Body of pancreas (tissue), 4 donors: ENCODE results near the gene PKNOX2. TPM values are rescaled to one million over a fixed set of nuclear protein-coding genes. Genes with fewer than 3 reads are reported as not detected.
A peak's percentile ranks its signal among the peaks of the same experiment; 100 is the strongest.

ENCODE experiments used
- ATAC-seq: fragments of 150-250 bp; one replicate; pipeline ENCODE4 v1.9.1; 2016
- DNase-seq, 4 donors: peaks; one replicate each; pipeline ENCODE4 v3.0.0-alpha.2; 2019
- H3K27ac ChIP-seq, 4 donors: fragments of 200-600 bp; sonication (generic); 1 replicate in 3 of 4; 2 replicates in 1 of 4; pipeline versions ENCODE4 v1.5.1 to v1.6.1; 2016 to 2019; ENCODE audit warnings: mild to moderate bottlenecking in 1 of 4, mixed read lengths in 1 of 4, moderate library complexity in 1 of 4
- H3K27me3 ChIP-seq, 2 donors: fragments of 200-600 bp; sonication (generic); one replicate each; pipeline ENCODE4 v1.6.0; 2016; ENCODE audit warnings: mild to moderate bottlenecking in 1 of 2
- H3K36me3 ChIP-seq, 2 donors: fragments of 200-600 bp; sonication (generic); replicated peaks in 1 of 2; 2 replicates each; pipeline ENCODE4 v1.5.1; 2016; ENCODE audit warnings: low read depth in 2 of 2; ENCODE audit not compliant: insufficient read depth in 1 of 2
- H3K4me1 ChIP-seq: fragments of 200-600 bp; sonication (generic); one replicate; pipeline ENCODE4 v1.6.0; 2016
- H3K4me3 ChIP-seq, 2 donors: fragments of 200-600 bp; sonication (generic); 1 replicate in 1 of 2; 2 replicates in 1 of 2; pipeline ENCODE4 v1.5.1; 2016 to 2019
- H3K9me3 ChIP-seq, 3 donors: fragments of 200-600 bp; sonication (generic); 1 replicate in 2 of 3; 2 replicates in 1 of 3; pipeline ENCODE4 v1.5.1; 2016
- POLR2A ChIP-seq, 3 donors: fragments of 450-650 bp; IDR thresholded peaks; one replicate each; pipeline ENCODE4 v1.6.1; 2016; ENCODE audit warnings: antibody characterized with exemption in 3 of 3, mild to moderate bottlenecking in 2 of 3
- WGBS, 2 donors: methylation state at CpG; one replicate each; pipeline ENCODE4 v1.1.5; 2017; 5-methylcytosine and 5-hydroxymethylcytosine counted together
- intact Hi-C: fragments of 100-400 bp; cut with DNase I; formaldehyde crosslinking; loops from one replicate; pipeline ENCODE4 v1.15.1; 2023
- total RNA-seq, 2 donors: library from RNA; depleted of rRNA; stranded (reverse); fragments of >200 nt; gene quantifications; one replicate each; pipeline ENCODE4 v1.1.0, GENCODE V29; 2016
- TF ChIP-seq, protein P1 (sequence below), 7 experiments: fragments of 450-650 bp in 4 of 7; fragments of 200-600 bp in 3 of 7; sonication (generic) in 3 of 7; IDR thresholded peaks; one replicate each; pipeline ENCODE4 v1.5.1; 2016 to 2019; ENCODE audit warnings: antibody characterized with exemption in 7 of 7

Gene PKNOX2
- total RNA-seq, 2 donors from 2014 or later = 4.2 to 4.9 TPM

DNA sequence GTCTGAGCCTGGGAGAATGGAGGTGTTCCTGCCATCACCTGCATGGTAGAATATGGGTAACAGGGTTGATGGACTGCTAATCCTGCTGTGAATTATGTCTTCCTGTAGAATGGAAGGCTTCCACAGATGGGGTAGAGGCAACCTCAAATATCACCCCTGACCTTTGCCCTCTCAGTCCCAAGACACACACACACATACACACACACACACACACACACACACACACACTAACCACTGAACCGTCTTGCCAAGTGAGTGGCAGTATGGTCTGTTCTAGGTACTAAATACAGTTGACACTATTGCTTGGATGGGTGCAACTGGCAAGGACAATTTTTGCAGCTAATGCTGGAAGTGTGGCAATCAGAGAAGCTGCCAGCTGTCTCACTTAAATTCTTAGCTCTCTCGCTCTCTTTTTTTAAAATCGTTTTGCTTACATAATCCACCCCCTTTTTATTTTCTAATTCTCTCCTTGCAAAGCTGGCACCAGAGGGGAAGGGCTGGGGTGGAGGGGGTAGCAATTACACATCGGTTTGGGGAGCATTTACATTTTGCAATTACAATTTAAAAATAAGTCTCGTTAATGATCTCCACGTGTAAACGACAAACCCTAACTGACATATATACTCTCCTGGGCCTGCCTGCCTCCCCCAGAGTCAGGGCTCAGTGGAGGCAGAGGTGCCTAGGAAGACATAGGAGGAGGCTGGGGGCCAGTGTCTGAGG is 169.0 kb downstream of the PKNOX2 start:
- Histone ChIP-seq H3K4me1 (no peaks in the 10 kb centered on the region), H3K36me3 (no peaks in the 10 kb centered on the region), H3K4me3 (no peak overlapping the region), H3K27me3 (no peaks in the 10 kb centered on the region), H3K27ac (no peak overlapping the region), H3K9me3 (no peaks in the 10 kb centered on the region)
- DNase-seq = no peak
- intact Hi-C loops = no loop called here
- no peak for ATAC-seq
- WGBS, 2 donors = 74 to 75% methylated on average over 7 of the region's 7 CpGs
- no peak for TF ChIP-seq POLR2A (IDR thresholded peaks at IDR 0.05)
- TF ChIP-seq, protein P1, sequence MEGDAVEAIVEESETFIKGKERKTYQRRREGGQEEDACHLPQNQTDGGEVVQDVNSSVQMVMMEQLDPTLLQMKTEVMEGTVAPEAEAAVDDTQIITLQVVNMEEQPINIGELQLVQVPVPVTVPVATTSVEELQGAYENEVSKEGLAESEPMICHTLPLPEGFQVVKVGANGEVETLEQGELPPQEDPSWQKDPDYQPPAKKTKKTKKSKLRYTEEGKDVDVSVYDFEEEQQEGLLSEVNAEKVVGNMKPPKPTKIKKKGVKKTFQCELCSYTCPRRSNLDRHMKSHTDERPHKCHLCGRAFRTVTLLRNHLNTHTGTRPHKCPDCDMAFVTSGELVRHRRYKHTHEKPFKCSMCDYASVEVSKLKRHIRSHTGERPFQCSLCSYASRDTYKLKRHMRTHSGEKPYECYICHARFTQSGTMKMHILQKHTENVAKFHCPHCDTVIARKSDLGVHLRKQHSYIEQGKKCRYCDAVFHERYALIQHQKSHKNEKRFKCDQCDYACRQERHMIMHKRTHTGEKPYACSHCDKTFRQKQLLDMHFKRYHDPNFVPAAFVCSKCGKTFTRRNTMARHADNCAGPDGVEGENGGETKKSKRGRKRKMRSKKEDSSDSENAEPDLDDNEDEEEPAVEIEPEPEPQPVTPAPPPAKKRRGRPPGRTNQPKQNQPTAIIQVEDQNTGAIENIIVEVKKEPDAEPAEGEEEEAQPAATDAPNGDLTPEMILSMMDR (IDR thresholded peaks at IDR 0.05) = no peak

DNA sequence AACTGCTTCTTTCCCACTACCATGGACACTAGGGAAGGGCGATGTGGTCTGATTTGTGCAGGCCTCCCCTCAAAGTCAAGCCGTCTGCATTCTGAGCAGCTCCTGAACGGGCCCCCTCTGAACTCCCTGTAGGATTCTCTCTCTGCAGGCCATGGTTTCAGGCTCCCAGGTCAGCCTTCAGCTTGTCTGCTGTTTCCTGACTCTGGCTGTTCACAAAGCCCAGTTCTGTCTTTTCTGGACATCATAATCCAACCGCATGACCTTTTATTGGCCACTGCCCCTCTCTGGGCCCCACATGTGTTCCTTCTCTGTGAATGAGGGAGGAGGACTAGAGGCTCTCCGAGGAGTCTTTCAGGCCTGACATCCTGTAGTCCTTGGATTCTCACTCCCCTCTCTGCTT is 170.6 kb downstream of the PKNOX2 start:
- H3K27ac ChIP-seq = no peak overlapping the region
- no peak for ATAC-seq

DNA sequence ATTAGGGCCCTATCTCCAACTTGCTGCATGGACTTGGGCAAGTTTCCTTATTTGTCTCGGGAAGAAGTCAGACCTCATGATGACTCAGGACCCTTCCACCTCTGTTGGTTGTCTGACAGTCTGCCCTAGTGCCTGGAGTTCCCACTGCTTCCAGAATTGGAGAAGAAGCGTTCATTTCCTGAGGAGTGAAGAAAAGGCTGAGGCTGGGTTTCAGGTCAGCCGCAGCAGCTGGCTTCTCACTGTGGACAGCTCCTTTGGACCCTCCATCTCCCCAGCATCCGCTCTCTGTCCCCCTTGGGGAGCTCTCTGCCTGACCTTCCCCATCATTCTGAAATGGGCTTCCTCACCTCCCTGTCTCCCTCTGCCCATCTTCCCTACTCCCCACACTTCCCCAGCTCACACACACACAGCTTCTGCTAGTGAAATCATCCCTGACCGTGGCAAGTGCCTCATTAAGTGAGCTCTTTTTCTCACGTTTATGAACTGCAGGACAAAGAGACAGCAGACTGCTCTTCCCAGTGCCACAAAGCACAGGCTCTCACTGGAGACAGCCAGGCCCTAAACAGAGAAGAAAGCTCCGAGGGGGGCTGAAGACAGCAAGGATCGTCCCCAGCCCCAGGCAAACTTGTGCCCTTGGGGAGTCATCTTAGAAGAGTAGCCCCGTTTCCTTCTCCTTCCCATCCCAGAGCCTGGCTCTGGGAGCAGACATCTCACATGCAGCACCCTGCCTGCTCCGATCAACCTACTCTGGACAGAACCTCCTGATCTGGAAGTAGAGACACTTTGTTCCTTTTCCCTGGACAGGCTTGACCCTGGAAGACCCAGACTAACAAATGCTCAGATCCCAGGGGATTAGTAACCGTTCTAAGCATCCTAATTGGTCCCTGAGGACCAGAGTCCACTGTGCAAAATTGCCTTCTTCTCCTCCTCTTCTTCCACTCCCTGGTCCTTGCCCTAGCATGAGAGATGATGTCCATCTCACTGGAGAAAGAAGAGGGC is 173.6 kb downstream of the PKNOX2 start:
- TF ChIP-seq POLR2A (IDR thresholded peaks at IDR 0.05) = no peak
- TF ChIP-seq, protein P1 (IDR thresholded peaks at IDR 0.05) = no peak
- ATAC-seq = peak; percentile 33
- WGBS, 2 donors = 70 to 74% methylated on average over 11 of the region's 11 CpGs
- Histone ChIP-seq H3K9me3 (no peaks in the 10 kb centered on the region), H3K27me3 (no peaks in the 10 kb centered on the region), H3K4me3 (no peak overlapping the region), H3K36me3 (no peaks in the 10 kb centered on the region), H3K27ac (peak overlapping the region in 1 of 4 donors; percentile 15), H3K4me1 (no peaks in the 10 kb centered on the region)
- intact Hi-C loops = no loop called here
- DNase-seq = no peak

More for the DNA sequence above, 170.6 kb downstream of the PKNOX2 start:
- no peak for TF ChIP-seq POLR2A (IDR thresholded peaks at IDR 0.05)
- TF ChIP-seq, protein P1 (IDR thresholded peaks at IDR 0.05) = no peak
- 69 to 81% methylated on average over 5 of the region's 5 CpGs for WGBS, 2 donors
- Histone ChIP-seq H3K9me3 (no peaks in the 10 kb centered on the region), H3K36me3 (no peaks in the 10 kb centered on the region), H3K27me3 (no peaks in the 10 kb centered on the region), H3K4me1 (no peaks in the 10 kb centered on the region), H3K4me3 (no peak overlapping the region)
- no peak for DNase-seq
- intact Hi-C loops = no loop called here

DNA sequence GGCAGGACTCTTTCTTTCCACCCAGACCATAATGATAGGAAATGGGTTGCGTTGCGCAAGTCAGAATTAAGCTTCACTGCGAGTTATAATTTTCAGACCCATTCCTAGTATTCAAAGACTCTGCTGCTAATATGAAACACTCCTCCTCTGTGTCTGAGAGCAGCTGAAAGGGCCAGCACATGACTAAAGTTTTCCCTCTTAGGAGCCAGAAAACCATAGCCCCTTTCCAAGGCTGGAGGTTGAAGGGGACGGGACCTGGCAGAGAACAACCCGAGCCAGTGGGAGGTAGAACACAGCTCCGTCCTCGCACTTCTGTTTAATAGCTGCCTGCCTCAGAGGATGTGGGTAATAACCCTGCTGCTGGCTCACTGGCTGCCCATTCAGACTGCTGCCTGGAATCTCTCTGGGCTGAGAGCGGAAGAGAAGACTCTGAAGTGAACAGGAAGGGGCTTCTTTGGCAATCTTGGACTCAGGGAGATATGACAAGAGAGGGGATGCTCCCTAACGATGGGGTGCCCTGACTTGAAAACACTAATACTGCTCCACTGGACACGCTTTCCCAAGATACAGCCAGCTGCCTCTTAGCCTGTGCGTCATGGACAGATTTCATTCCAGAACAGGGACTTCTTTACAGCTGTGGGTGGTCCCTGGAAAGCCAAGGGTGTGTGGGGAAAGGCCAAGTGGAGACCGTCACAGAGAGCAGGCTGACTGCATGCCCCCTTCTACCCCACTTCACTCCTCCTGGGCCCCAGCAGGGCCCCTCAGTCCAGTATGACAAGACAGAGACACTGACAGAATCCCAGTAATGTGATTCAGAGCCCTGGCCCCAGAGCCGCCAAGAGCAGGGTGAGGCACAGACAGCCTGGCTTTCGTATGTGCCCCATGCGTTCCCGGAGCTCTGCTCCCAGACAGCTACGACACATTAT is 174.6 kb downstream of the PKNOX2 start:
- Histone ChIP-seq H3K36me3 (no peaks in the 10 kb centered on the region), H3K9me3 (no peaks in the 10 kb centered on the region), H3K27ac (peak overlapping the region in 2 of 4 donors; percentile 3 to 40), H3K27me3 (no peaks in the 10 kb centered on the region), H3K4me1 (no peaks in the 10 kb centered on the region), H3K4me3 (no peak overlapping the region)
- WGBS, 2 donors = 77 to 91% methylated on average over 15 to 17 of the region's 17 CpGs
- intact Hi-C loops = no loop called here
- ATAC-seq (peak; percentile 55), DNase-seq (peak in 1 of 4 donors; percentile 27)
- no peak for TF ChIP-seq POLR2A (IDR thresholded peaks at IDR 0.05)
- TF ChIP-seq, protein P1 (IDR thresholded peaks at IDR 0.05) = no peak
